NCI-H345 (cell line): Measurements from ENCODE around the gene HPN.
"Not testable (repeated sequence)": the region's sequence is repeated elsewhere in the genome, so short reads cannot be mapped to it uniquely, and the experiment has no call there.

ENCODE experiments used
- DNase-seq: peaks from one replicate; lab custom pipeline; 2025; lab: John Stamatoyannopoulos, UW

Gene HPN

GRCh38 chr19:35009424-35010415 is 31.8 kb upstream of the HPN start:
- DNase-seq = no peak

GRCh38 chr19:35011091-35011689 is 30.3 kb upstream of the HPN start:
- no peak for DNase-seq

- DNase-seq = no peak
Observed at GRCh38 chr19:35011737-35012682, 29.5 kb upstream of the HPN start.

GRCh38 chr19:35013041-35013819 is 28.3 kb upstream of the HPN start:
- peak; percentile 60 for DNase-seq

- DNase-seq = no peak
Observed at GRCh38 chr19:35013820-35014754, 27.4 kb upstream of the HPN start.

GRCh38 chr19:35014774-35015173 is 26.7 kb upstream of the HPN start:
- DNase-seq = not testable (repeated sequence)

- DNase-seq = no peak
Observed at GRCh38 chr19:35015270-35015953, 26.1 kb upstream of the HPN start.

- DNase-seq = no peak
Observed at GRCh38 chr19:35015954-35016351, 25.6 kb upstream of the HPN start.

GRCh38 chr19:35017507-35017906 is 24.0 kb upstream of the HPN start:
- no peak for DNase-seq

- no peak for DNase-seq
Observed at GRCh38 chr19:35018379-35018778, 23.1 kb upstream of the HPN start.

- no peak for DNase-seq
Observed at GRCh38 chr19:35019144-35019543, 22.4 kb upstream of the HPN start.

GRCh38 chr19:35021016-35021415 is 20.5 kb upstream of the HPN start:
- DNase-seq = no peak

- no peak for DNase-seq
Observed at GRCh38 chr19:35021596-35021995, 19.9 kb upstream of the HPN start.

GRCh38 chr19:35022460-35022859 is 19.1 kb upstream of the HPN start:
- no peak for DNase-seq

- DNase-seq = no peak
Observed at GRCh38 chr19:35023428-35023827, 18.1 kb upstream of the HPN start.

GRCh38 chr19:35024095-35024494 is 17.4 kb upstream of the HPN start:
- DNase-seq = no peak

- no peak for DNase-seq
Observed at GRCh38 chr19:35025969-35026368, 15.6 kb upstream of the HPN start.

GRCh38 chr19:35026418-35026817 is 15.1 kb upstream of the HPN start:
- DNase-seq = no peak

- no peak for DNase-seq
Observed at GRCh38 chr19:35027009-35027408, 14.5 kb upstream of the HPN start.
